OCI-LY3 (cell line): Measurements from ENCODE around the gene TRAF3.

ENCODE experiments used
- EZH2phosphoT487 ChIP-seq: fragments of 200-600 bp; shearing (Covaris generic); IDR thresholded peaks from 2 replicates; pipeline ENCODE4 v1.6.1; 2018; ENCODE audit warnings: antibody characterized with exemption, mixed run types, low read depth
- TF ChIP-seq, protein P1 (sequence below): fragments of 200-600, 300-600 bp; sonication (generic); IDR thresholded peaks from 2 replicates; pipeline ENCODE4 v1.5.1; 2014; ENCODE audit warnings: antibody characterized with exemption, low read length, low read depth

DNA sequence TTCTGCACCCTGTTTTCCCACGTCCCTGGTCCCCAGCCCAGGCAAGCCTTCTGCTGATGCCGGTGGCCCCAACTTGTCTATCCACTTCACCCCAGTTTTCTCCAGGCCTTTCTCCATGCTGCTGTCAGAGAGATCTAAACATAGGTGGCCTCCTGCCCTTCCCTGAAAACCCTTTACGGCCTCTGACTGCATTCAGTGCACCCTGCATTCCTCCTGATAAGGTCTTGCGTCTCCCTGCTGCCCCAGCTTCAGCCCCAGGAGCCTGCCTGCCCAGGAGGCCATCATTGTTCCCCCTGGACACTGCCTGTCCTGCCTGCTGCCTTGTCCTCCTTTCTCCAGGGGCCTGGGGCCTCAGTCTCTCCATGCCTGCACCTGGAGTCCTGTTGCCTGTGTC lies 29.8 kb downstream of the TRAF3 start:
- TF ChIP-seq, protein P1, sequence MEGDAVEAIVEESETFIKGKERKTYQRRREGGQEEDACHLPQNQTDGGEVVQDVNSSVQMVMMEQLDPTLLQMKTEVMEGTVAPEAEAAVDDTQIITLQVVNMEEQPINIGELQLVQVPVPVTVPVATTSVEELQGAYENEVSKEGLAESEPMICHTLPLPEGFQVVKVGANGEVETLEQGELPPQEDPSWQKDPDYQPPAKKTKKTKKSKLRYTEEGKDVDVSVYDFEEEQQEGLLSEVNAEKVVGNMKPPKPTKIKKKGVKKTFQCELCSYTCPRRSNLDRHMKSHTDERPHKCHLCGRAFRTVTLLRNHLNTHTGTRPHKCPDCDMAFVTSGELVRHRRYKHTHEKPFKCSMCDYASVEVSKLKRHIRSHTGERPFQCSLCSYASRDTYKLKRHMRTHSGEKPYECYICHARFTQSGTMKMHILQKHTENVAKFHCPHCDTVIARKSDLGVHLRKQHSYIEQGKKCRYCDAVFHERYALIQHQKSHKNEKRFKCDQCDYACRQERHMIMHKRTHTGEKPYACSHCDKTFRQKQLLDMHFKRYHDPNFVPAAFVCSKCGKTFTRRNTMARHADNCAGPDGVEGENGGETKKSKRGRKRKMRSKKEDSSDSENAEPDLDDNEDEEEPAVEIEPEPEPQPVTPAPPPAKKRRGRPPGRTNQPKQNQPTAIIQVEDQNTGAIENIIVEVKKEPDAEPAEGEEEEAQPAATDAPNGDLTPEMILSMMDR: no peak
- TF ChIP-seq EZH2phosphoT487: no peak
